Gastroesophageal sphincter (tissue), 4 donors: ENCODE results near the gene GPC1. TPM values are rescaled to one million over a fixed set of nuclear protein-coding genes. Genes with fewer than 3 reads are reported as not detected.

ENCODE experiments used
- ATAC-seq: fragments of 150-250 bp; one replicate; pipeline ENCODE4 v1.9.1; 2016; ENCODE audit warnings: mild to moderate bottlenecking, moderate library complexity
- H3K27ac ChIP-seq, 4 donors: fragments of 200-600 bp; sonication (generic) in 3 of 4; 1 replicate in 3 of 4; 2 replicates in 1 of 4; pipeline ENCODE4 v1.5.1; 2016 to 2019
- H3K27me3 ChIP-seq: fragments of 200-600 bp; sonication (generic); one replicate; pipeline ENCODE4 v1.5.1; 2019
- H3K36me3 ChIP-seq, 2 donors: fragments of 200-600 bp; sonication (generic); one replicate each; pipeline ENCODE4 v1.5.1; 2019; ENCODE audit warnings: control low read depth in 1 of 2
- H3K4me1 ChIP-seq, 3 donors: fragments of 200-600 bp; sonication (generic); 1 replicate in 2 of 3; 2 replicates in 1 of 3; pipeline ENCODE4 v1.5.1; 2016 to 2019; ENCODE audit warnings: control low read depth in 2 of 3
- H3K4me3 ChIP-seq, 2 donors: fragments of 200-600 bp; sonication (generic); one replicate each; pipeline ENCODE4 v1.5.1; 2019; ENCODE audit warnings: mild to moderate bottlenecking in 1 of 2, moderate library complexity in 1 of 2
- H3K9me3 ChIP-seq, 3 donors: fragments of 200-600 bp; sonication (generic); one replicate each; pipeline ENCODE4 v1.5.1; 2017 to 2019; ENCODE audit warnings: control low read depth in 2 of 3
- EP300 ChIP-seq: sonication (generic); formaldehyde crosslinking; IDR thresholded peaks from one replicate; pipeline ENCODE4 v1.6.1; 2017; ENCODE audit warnings: antibody characterized with exemption, mild to moderate bottlenecking
- POLR2A ChIP-seq, 2 donors: fragments of 450-650 bp; IDR thresholded peaks; one replicate each; pipeline ENCODE4 v1.6.1; 2017; ENCODE audit warnings: antibody characterized with exemption in 2 of 2, mild to moderate bottlenecking in 2 of 2, moderate library complexity in 1 of 2
- POLR2AphosphoS5 ChIP-seq: sonication (generic); formaldehyde crosslinking; IDR thresholded peaks from one replicate; pipeline ENCODE4 v1.6.1; 2017; ENCODE audit warnings: antibody characterized with exemption
- WGBS, 2 donors: methylation state at CpG; one replicate each; pipeline ENCODE4 v1.1.5; 2018; ENCODE audit warnings: low coverage in 1 of 2; 5-methylcytosine and 5-hydroxymethylcytosine counted together
- total RNA-seq, 4 donors: library from RNA; depleted of rRNA; stranded (reverse); fragments of >200 nt; gene quantifications; one replicate each; pipeline ENCODE4 v1.1.0, GENCODE V29; 2016
- TF ChIP-seq, protein P1 (sequence below), 4 experiments: fragments of 200-600 bp in 2 of 4; fragments of 450-650 bp in 2 of 4; sonication (generic) in 1 of 4; IDR thresholded peaks; one replicate each; pipeline ENCODE4 v1.5.1; 2017 to 2019; ENCODE audit warnings: antibody characterized with exemption in 4 of 4, mild to moderate bottlenecking in 2 of 4, moderate library complexity in 2 of 4

The GPC1 gene
- total RNA-seq, 4 donors from 2014 or later, result 22.5 to 73.9 (median 43.3) TPM

DNA sequence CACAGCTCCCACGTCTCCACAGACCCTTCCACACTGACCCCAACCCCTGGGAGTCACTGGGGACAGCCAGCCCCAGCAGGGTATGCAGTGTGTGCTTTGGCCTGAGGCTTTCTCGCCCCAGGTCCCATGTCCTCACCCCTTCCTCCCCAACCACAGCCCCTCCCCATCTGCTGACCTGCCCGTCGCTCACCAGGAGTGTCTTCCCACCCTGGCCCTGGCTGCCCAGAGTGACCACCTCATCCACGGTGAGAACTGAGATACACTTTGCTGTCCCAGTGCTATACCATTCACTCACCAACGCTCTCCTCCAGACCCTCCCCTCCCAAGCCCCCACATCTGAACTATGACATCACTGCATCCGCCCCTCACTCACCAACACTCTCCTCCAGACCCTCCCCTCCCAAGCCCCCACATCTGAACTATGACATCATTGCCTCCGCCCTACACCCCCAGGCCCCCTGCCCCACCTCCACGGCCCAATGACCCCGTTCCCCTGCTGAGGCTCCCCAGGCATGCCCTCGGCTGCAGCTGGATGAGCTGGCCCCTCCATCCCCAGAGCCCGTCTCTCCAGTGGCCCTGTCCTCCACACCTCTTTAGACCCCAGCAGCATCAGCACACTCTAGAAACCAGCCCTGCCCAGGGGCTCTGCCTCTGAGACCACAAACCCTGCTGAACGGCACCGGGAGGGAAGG, 67.1 kb downstream of the GPC1 start:
- no peak for ATAC-seq
- no peaks in the 10 kb centered on the region for H3K4me1 ChIP-seq
- no peaks in the 10 kb centered on the region for H3K27me3 ChIP-seq
- no peaks in the 10 kb centered on the region for H3K9me3 ChIP-seq
- no peak overlapping the region for H3K27ac ChIP-seq
- peaks cover 0 to 44% of the 10 kb centered on the region in 2 donors for H3K36me3 ChIP-seq
- no peak overlapping the region for H3K4me3 ChIP-seq
- WGBS, 2 donors, result 50 to 84% methylated on average over 1 to 9 of the region's 14 CpGs
- no peak for TF ChIP-seq POLR2A (IDR thresholded peaks at IDR 0.05)
- TF ChIP-seq EP300, result no peak
- TF ChIP-seq POLR2AphosphoS5, result no peak
- TF ChIP-seq, protein P1, sequence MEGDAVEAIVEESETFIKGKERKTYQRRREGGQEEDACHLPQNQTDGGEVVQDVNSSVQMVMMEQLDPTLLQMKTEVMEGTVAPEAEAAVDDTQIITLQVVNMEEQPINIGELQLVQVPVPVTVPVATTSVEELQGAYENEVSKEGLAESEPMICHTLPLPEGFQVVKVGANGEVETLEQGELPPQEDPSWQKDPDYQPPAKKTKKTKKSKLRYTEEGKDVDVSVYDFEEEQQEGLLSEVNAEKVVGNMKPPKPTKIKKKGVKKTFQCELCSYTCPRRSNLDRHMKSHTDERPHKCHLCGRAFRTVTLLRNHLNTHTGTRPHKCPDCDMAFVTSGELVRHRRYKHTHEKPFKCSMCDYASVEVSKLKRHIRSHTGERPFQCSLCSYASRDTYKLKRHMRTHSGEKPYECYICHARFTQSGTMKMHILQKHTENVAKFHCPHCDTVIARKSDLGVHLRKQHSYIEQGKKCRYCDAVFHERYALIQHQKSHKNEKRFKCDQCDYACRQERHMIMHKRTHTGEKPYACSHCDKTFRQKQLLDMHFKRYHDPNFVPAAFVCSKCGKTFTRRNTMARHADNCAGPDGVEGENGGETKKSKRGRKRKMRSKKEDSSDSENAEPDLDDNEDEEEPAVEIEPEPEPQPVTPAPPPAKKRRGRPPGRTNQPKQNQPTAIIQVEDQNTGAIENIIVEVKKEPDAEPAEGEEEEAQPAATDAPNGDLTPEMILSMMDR (IDR thresholded peaks at IDR 0.05), result no peak

DNA sequence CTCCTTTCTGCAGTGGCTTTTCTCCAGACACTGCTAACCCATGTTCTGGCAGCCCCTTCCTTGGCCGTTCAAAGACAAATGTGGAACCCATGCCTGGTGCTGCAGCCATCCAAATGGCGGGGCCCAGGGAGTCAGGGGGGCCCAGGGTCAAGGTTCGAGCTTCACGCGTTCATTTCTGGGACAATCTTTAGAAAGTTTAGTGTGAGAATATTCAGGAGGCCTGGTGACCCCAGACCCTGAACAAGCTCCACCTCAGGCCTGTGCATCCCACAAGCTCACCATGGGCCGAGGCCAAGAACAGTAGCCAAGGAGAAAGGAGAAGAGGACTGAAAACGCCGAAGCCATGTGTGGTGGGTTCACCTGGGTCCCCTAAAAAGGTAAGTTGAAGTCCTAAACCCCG, 67.9 kb downstream of the GPC1 start:
- H3K27ac ChIP-seq, result no peak overlapping the region
- H3K4me1 ChIP-seq, result no peaks in the 10 kb centered on the region
- 78 to 85% methylated on average over 4 of the region's 9 CpGs for WGBS, 2 donors
- H3K27me3 ChIP-seq, result no peaks in the 10 kb centered on the region
- H3K9me3 ChIP-seq, result no peaks in the 10 kb centered on the region
- no peak overlapping the region for H3K4me3 ChIP-seq
- TF ChIP-seq, protein P1 (IDR thresholded peaks at IDR 0.05), result no peak
- no peak for TF ChIP-seq EP300
- TF ChIP-seq POLR2A (IDR thresholded peaks at IDR 0.05), result no peak
- no peak for TF ChIP-seq POLR2AphosphoS5
- H3K36me3 ChIP-seq, result peaks cover 0 to 36% of the 10 kb centered on the region in 2 donors
- no peak for ATAC-seq

DNA sequence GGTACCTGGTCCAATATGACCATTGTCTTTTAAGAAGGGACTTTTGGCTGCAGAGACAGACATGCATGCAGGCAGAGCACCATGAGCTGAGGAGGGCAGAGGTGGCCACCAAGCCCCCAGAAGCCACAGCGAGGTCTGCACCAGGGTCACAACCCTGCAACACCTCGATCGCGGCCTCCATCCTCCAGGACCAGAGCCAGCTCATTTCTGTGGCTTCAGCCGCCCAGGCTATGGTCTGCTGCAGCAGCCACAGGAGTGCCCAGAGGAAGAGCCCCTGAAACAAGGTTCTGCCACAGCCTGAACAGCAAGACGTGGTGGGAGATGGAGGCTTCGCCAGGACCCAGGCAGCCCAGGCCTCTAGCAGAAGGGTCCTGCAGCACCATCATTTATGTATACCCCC, 68.4 kb downstream of the GPC1 start:
- ATAC-seq, result no peak

DNA sequence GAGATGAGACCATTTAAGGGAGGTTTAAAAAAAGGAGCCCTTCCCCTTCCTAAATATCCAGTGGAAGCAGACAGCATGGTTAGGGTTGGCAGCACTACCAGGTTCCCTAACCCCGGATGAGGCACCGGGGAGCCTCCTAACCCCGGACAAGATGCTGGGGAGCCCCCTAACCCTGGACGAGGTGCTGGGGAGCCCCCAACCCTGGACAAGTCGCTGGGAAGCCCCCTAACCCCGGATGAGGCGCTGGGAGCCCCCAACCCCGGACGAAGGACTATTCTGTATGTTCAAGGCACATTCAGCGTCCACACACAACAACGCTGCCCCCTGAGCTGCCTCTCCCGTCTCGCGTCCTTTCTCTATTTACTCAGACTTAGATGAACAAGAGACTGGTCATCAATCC, 70.4 kb downstream of the GPC1 start:
- TF ChIP-seq EP300 (no peak), POLR2AphosphoS5 (no peak), POLR2A (IDR thresholded peaks at IDR 0.05) (no peak)
- TF ChIP-seq, protein P1 (IDR thresholded peaks at IDR 0.05), result no peak
- no peak for ATAC-seq
- H3K4me3 ChIP-seq, result no peak overlapping the region
- H3K36me3 ChIP-seq, result peaks cover 0 to 30% of the 10 kb centered on the region in 2 donors
- no peak overlapping the region for H3K27ac ChIP-seq
- H3K9me3 ChIP-seq, result no peaks in the 10 kb centered on the region
- no peaks in the 10 kb centered on the region for H3K27me3 ChIP-seq
- no peaks in the 10 kb centered on the region for H3K4me1 ChIP-seq
- 85% methylated on average over 7 of the region's 14 CpGs; no CpG with 5 or more reads in 1 of the 2 donors for WGBS, 2 donors

More for the DNA sequence above, 68.4 kb downstream of the GPC1 start:
- Histone ChIP-seq H3K9me3 (no peaks in the 10 kb centered on the region), H3K36me3 (peaks cover 0 to 35% of the 10 kb centered on the region in 2 donors), H3K27ac (no peak overlapping the region), H3K4me1 (no peaks in the 10 kb centered on the region), H3K27me3 (no peaks in the 10 kb centered on the region), H3K4me3 (no peak overlapping the region)
- WGBS, 2 donors, result no CpG with 5 or more reads among the region's 7 CpGs
- TF ChIP-seq POLR2A (IDR thresholded peaks at IDR 0.05), result no peak
- TF ChIP-seq EP300, result no peak
- TF ChIP-seq POLR2AphosphoS5, result no peak
- TF ChIP-seq, protein P1 (IDR thresholded peaks at IDR 0.05), result no peak

DNA sequence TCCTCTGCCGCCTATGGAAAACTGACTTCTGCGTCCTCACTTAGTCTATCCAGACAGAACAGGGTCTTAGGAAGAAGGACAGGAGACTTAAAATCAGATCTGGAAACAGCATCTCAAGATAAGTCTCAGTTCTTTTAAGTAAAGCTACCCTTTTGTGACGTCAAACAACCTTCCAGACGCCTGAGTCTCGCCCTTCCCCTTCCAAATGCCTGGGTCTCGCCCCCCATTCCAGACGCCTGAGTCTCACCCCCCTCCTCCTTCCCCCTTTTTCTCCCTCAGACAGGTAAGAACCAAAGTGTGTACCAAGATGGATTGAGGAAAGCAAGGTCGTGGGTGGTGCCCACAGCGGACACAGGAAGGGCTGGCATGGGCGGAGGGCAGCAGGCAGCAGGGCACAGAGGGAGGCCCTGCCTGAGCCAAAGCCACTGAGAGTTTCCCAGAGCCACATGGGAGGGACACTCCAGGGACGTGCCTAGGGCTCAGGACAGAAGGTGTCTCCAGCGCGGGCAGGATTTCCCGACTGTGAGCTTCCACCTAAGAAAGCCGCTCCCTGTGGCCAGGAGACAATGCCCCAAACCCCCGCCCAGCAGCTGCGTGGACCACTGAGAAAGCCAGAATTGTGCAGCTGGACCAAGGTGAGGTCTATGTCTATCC, 71.1 kb downstream of the GPC1 start:
- Histone ChIP-seq H3K27me3 (no peaks in the 10 kb centered on the region), H3K27ac (no peak overlapping the region), H3K4me1 (no peaks in the 10 kb centered on the region), H3K36me3 (peaks cover 0 to 35% of the 10 kb centered on the region in 2 donors), H3K9me3 (no peaks in the 10 kb centered on the region), H3K4me3 (no peak overlapping the region)
- no peak for ATAC-seq
- WGBS, 2 donors, result 90% methylated on average over 2 of the region's 17 CpGs; no CpG with 5 or more reads in 1 of the 2 donors
- TF ChIP-seq, protein P1 (IDR thresholded peaks at IDR 0.05), result no peak
- no peak for TF ChIP-seq EP300
- no peak for TF ChIP-seq POLR2A (IDR thresholded peaks at IDR 0.05)
- TF ChIP-seq POLR2AphosphoS5, result no peak
